ENCODE results near the gene USP22.
"Not testable (repeated sequence)": the region's sequence is repeated elsewhere in the genome, so short reads cannot be mapped to it uniquely, and the experiment has no call there.

The USP22 gene

DNA sequence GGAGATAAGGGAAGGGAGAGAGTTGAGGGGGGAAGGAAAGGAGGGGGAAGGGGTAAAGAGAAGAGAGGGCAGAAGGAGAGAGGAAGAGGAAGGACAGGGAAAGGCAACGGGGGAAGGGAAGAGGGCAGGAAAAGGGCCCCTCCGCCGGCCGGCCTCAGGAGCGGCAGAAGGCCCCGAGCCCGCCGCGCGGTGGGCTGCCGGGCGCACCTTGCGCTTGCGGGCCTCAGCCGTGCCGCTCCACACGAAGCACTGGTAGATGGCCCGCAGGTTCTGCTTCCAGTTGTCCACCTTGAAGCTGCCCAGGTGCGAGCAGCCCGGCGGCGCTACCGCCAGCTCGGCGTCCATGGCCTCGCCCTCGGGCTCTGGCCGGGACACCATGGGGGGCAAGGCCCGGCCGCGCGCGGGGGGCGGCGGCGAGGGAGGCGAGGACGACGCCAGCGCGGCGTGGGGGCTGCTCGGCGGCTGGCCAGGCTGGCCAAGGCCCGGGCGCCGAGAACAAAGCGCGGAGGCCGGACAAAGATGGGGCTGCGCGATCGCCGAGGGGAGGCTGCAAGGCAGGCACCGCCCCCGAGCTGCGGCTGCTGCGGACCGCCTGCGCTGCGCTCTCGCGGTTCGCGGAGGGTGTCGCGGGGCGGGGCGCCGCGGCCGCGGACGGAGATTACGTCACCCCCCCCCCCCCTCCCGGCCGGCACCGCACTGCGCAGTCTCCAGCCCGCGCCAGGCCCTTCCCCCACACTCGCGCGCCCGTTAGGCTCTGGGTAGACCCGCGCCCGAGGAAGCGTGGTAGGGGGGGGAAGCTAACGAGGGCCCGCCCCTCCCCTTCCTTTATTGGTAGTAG is at the start of gene USP22:
USP22 (minus strand) TSS at position 554 of the 838 bp plus-strand sequence; CDS start at position 378, 176 bp downstream.
- no peak for DNase-seq

DNA sequence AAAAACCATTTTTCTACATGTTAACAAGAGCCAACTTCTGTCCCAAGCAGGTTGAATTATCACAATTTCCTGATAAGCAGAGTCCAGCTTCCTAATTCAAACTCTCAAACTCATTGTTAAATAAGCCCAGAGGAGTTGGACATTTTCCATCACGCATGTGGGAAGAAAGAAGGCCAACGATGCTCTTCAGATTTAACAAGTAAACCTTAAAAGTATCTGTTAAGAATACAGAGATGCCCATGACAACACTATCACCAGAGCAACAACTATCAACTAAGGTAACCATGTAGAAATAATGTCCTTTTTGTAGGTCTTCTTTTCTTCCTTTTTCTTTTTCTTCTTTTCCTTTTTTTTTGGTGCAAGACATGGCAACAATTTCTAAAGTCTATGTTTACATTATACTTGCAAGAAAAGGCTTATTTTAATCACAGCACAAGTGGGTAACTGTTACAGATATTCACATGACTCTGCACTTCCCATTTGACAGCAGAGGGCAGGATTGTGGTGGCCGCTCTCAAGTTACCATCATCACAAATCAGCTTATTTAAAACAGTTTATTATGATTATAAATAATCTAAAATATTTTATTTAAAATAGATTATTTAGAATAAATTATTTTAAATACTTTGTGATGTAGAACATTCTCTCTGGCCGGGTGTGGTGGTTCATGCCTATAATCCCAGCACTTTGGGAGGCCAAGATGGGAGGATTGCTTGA is 48.2 kb upstream of the USP22 start:
- no peak for DNase-seq

DNA sequence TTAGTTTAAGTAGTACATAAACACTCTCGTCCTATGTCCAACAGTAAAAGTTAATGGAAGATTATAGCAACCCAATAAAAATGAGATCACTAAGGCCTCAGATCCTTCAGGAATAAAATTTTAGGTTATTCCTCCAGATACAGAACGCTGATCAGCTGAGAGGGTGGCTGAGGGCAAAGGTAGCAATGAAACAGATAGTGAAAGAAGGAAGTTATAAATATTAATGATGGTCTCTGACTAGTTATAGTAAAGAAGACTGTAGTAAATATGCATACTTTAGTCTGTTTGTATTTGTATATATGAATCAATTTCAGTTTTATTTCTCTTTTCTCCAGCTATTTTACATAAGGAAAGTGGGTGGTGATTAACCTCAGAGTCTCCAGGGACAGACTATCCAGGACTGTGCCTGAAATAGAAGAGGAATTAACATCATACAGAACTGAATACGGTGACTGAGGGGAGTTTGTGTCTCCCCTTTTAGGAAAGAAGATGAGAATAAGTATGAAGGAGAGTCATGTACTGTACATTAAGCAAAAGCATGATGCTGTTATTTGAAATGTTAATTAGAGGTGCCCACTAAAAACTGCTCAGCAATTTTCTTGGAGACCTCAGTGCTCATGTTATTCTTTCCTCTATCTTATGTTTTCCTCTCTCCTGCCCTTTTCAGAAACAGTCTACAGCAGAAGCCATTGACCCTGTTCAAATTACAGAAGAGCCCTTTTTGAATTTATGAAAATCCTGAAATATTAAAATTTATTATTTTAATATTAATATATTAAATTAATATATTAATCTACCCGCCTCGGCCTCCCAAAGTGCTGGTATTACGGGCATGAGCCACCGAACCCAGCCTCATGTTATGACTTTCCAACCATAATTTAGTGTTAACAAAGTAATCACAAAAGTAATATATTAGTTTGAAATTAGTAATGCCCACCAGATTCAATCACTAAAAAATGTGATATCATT is 47.4 kb upstream of the USP22 start:
- no peak for DNase-seq

DNA sequence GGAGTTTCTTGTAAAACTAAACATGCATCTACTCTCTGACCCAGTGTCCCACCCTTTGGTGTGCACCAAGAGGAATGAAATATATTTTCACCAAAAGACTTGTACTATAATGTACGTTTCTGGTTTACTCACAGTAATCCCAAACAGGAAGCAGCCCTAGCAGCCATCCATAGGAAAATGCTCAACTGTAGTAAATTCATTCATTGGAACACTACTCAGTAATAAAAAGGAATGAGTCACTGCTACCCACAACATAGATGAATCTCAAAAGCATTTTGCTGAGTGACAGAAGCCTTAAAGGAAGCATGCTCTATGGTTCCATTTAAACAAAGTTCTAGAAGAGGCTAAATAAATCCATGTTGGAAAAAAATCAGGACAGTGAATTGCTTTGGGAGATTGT is 46.3 kb upstream of the USP22 start:
- no peak for DNase-seq

DNA sequence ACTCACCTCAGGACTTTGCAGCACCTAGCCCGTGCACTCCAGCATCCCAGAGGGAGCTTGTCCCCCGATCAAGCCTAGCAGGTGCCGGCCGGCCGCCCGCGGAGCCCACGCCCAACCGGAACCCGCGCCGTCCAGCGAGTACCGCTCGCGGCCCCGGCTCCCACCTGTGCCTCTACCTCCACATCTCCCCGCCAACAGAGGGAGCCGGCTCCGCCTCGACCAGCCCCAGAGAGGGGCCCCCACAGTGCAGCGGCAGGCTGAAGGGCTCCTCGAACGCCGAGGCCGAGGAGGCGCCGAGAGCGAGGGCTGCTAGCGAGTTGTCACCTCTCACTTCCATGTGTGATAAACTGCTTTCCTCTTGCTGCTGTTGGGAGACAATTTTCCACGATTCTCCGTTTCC is 42.9 kb upstream of the USP22 start:
- no peak for DNase-seq

DNA sequence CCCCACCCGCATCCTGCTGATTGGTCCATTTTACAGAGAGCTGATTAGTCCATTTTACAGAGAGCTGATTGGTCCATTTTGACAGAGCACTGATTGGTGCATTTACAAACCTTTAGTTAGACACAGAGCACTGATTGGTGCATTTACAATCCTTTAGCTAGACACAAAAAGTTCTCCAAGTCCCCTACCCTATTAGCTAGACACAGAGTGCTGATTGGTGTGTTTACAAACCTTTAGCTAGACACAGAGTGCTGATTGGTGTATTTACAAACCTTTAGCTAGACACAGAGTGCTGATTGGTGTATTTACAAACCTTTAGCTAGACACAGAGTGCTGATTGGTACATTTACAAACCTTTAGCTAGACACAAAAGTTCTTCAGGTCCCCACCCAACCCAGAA is 42.5 kb upstream of the USP22 start:
- not testable (repeated sequence) for DNase-seq

DNA sequence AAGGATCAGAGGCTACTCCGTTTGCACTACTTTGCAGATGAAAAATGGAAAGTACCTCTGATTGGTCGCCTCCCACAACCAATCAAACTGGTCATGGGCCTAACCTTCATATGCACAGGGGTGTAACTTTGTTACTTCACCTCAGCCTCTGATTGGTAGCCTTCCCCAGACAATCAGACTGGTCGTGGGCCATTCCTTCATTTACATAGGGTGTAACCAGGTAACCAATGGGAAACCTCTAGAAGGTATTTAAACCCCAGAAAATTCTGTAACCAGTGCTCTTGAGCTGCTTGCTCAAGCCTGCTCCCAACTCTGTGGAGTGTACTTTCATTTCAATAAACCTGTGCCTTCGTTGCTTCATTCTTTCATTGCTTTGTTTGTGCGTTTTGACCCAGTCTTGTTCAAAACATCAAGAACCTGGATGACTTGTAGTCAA is 39.2 kb upstream of the USP22 start:
- no peak for DNase-seq

DNA sequence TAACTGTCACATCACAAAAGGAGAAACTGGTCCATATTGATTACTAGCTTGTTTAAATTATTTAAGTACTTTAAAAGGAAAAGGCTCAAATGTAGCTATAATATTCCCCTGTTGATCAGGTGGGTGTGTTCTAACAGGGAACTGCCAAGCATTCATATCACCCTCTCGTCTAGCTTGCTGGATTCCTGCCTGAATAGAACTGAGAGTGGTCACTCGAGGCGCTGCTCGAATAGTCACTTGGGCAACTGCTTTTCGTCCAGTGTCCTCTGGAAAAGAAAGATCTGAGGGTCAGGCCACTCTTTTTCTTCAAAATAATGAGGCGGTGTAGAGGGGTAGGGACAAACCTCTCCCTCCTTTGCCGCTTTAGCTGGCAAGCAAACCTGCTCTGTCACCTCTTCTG is 36.4 kb upstream of the USP22 start:
- DNase-seq = no peak

DNA sequence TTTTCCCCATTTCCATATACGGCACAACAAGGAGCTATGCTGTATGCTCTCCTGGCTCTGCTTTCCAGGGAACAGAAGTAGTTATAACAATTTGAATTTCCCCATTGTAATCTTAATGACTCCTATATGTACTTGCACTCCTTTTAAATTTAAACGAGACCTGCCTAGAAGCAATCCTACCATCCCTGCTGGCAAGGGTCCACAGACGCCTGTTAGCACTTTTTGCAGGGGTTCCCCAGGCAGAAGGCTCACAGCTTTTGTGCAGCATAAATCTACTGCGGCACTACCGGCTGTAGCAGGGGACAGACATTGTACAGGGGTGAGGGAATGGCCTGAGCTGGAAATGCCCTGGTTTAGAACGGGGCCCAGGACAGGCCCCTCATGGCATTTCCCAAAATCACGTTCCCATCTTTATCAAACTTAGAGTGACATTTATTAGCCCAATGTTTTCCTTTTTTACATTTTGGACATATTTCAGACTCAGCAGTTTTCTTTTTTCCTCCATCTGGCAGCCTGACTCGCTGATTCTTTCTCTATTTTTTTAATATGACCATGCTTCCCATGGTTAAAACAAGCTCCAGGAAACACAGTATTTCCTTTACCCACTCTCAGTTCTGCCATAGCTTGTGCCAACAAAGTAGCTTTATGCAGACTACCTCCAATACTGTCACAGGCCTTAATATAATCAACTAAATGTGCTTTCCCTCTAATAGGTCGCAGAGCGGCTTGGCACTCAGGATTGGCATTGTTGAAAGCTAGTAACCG is 35.4 kb upstream of the USP22 start:
- no peak for DNase-seq

DNA sequence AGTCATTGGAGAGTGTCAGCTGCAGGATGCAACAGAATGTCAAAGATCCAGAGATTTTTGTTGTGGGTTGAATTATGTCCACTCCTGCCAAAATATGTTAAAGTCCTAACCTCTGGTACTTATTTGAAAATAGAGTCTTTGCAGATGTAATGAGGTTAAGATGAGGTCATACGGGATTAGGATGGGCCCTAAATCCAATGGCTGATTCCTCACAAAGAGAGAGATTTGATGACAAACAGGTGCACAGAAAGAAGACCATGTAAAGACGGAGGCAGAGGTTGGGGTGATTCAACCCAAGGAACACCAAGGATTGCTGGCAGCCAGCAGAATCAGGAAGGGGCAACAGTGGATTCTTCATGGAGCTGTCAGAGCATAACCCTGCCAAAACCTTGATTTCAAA is 34.5 kb upstream of the USP22 start:
- DNase-seq = no peak

DNA sequence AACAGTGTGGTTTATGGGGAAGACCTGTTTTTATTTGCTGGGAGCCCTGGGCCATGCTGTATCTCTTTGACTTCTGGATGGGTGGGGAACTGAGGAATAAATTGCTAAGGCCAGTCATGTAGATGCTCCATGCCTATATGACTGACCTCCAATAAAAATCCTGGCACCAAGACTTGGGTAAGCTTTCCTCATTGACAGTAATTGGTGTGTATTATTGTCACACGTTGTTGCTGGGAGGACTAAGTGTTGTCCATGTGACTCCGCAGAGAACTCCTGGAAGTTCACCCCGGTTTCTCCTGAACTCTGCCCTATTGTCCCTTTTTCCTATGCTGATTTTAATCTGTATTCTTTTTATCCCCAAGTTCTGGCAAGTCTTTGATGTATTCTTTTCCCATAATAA is 33.4 kb upstream of the USP22 start:
- no peak for DNase-seq

DNA sequence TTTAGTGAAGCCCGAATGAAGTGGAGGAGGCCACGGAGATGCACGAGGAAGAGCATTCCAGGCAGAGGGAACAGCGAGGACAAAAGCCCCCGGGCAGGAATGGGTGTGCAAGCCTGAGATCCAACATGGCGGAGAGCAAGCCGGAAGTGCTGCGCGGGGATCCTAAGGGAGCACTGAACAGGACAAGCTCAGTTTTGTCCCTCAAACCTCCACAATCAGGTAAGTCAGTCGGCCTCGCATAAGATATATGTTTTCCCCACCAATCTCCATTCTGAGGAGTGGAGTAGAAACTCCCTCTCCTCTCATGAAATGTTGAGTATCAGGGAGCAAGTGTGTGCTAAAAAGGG is 32.9 kb upstream of the USP22 start:
- DNase-seq = no peak

DNA sequence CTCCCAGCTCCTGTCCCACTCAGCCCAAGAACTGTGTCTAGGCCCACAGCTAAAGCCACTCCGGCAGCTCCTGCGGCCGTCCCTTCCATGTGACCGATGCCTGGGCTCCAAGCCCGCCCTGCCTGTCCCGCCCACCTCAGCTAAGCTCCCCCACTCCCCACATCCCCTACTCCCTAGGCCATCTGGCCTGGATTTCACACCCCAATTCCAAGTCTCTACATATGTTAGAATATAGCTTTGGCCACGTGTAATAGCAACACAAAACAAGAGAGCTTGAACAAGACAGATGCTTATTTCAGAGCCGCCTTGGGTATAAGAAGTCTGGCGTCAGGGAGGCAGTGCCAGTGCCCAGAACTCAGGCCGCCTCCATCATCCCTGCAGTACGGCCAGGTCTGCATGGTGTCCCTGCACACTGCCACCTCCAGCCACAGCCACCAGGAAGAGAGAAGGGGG is 30.0 kb upstream of the USP22 start:
- no peak for DNase-seq

DNA sequence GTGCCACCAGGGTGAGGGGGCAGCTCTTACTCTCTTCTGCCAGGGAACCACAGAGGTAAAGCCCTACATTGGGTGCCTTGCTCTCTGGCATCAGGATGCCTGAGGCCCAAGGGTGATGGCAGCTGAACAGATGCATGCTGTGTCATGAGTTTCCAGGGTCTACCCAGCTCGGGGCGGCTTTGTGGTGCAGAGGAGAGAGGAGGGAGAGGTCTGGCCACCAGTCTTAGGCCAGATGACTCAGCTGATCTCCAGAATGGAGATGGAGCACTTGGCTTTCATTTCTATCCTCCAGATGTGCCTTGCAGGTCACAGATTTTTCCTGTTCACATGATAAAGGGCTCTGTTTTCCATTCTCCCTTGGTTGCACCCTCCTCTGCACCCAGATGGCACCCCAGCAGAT is 23.6 kb upstream of the USP22 start:
- no peak for DNase-seq

DNA sequence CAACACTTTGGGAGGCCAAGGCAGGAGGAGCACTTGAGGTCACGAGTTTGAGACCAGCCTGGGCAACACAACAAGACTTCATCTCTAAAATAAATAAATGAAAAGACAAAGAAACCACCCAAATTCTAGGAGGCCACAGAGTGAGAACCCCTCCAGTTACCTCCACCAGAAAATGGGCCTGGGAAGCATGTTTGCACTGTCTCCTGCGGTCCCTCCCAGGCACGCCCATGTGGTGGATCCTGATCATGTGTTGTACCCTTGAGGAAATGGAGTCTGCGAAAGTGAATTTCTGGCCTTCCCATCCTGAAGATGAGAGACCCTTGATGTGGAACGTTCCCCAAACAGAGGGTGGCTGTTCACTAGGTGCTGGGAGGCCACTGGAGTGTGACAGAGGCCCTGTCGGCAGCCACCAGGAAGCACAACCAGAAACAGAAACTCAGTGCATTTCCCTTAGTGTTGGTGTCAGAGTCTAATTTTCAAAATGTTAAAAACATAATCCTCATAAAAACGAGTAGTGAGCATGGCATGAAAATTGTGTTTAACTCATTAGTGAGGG is 19.2 kb upstream of the USP22 start:
- DNase-seq = no peak

DNA sequence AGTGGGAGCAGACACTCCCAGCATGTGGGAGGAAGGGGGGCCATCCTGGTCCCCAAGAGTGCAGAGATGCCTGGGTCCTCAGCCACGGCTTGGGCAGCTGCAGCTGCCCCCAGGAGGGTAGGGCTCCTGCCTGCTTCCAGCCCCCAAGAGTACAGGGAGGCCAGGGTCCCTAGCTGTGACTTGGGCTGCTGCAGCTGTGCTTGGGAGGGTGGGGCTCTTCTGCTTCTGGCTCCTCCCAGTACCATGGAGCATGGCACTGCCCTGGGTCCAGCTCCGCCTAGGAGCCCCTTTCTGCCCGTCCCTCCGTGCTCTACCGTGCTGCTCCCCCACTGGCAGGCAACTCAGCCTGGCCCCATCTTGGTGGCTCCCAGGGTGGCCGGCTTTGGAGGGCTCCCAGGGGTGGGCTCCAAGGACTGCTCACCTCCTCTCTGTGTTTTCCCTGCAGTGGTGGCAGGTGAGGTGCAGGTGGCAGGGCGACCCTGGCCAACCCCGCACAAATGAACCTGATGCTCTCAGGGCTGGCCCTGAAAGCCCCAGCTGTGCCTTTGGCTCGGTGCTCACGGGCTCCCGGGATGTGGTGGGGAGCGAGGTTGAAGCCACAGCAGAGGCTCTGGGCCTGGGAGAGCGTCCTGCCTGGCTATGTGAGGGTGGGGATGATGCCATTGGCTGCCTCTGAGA is 18.5 kb upstream of the USP22 start:
- no peak for DNase-seq

DNA sequence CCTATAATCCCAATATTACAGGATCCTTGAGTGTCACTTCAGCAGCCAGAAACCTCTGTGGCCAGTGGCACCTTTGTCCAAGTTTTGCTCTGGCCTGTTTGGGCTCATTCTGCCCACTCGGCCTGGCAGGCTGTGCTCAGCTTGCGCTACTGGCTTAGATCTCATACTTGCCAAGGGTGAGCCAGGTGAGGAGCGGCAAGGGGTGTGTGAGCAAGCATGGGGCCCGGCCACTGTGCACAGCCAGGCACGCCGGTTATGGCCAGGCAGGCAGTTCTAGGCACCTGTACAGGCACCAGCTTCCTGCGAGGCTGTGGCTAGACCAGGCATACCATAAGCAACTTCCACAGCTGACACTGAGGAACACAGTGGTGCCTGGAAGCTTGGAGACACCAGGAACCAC is 16.9 kb upstream of the USP22 start:
- no peak for DNase-seq

DNA sequence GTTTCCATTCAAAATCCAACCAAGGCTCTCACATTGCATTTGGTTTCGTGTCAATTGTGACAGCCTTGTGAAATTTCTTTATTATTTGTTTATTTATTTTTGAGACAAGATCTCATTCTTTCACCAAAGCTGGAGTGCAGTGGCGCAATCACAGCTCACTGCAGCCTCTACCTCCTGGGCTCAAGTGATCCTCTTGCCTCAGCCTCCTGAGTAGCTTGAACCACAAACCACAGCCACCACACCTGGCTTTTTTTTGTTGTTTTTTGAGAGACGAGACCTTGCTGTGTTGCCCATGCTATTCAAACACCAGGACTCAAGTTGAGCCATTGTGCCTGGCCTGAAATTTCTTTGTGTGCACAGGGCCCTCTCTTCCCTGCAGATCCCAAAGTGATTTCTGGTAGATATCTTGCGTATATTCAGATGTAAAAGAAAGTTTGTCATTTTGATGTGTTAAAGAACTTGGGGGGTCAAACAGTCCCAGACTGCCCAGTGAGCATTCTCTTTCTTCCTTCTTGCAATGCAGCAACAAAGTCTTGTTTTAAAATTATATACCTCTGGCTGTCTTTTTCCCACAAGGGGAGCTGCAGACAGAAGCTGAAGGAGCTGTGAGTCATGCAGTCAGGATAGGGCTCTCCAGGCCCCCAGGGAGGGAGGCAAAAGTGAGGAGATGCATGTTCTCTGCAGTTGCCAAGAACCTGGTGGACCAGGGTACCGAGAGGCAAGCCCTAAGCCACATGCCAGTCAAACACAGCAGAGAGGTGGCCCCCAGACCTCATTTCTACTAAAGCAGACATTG is 15.5 kb upstream of the USP22 start:
- DNase-seq = no peak

DNA sequence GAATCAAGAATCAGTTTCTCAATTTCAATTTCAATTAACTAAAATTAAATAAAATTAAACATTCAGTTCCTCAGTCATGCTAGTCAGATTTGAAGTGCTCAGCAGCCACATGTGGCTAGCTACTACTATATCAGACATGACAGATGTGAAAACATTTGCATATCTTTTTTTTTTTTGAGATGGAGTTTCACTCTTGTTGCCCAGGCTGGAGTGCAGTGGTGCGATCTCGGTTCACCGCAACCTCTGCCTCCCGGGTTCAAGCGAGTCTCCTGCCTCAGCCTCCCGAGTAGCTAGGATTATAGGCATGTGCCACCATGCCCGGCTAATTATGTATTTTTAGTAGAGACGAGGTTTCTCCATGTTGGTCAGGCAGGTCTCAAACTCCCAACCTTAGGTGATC is 10.2 kb upstream of the USP22 start:
- DNase-seq = not testable (repeated sequence)

DNA sequence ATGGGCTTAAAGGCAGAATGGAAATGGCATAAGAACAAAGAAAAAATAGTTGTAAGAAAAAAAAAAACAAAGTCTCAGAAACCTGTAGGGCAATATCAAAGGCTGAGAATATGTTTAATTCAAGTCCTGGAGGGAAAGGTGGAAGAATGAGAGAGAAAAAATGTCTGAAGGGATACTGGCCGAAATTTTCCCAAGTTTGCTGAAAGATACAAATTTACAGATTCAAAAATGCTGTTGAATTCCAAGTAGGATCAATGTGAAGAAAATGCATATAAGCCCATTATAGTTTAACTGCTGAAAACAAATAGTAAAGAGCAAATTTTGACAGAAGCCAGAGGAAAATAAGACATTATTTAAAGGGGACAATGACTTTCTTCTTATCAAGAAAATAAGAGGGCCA is 6.6 kb upstream of the USP22 start:
- no peak for DNase-seq

DNA sequence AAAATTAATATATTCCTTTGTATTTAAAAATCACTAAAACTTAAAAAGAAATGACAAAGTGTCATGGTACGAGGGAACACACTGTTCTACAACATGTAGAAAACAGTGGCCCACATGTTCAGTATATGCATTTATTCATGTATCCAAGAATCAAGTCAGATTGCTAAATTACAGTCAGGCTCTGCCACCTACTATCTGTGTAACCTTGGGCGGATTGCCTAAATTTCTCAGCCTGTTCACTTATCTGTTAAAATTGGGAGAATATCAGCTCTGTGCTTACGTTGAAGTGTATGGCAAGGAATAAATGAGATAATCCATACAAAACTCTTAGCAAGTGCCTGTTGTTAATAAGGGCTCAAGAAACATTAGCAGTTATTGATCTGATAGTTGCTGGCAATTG is 3.4 kb upstream of the USP22 start:
- DNase-seq = no peak

Measured in MV-4-11 (cell line).